ENCODE data around the gene PDE6A.
A peak's percentile ranks its signal among the peaks of the same experiment; 100 is the strongest.

PDE6A gene

GRCh38 chr5:149834246-149834855 is 110.2 kb downstream of the PDE6A start:
- peak; percentile 69 for DNase-seq

DNA sequence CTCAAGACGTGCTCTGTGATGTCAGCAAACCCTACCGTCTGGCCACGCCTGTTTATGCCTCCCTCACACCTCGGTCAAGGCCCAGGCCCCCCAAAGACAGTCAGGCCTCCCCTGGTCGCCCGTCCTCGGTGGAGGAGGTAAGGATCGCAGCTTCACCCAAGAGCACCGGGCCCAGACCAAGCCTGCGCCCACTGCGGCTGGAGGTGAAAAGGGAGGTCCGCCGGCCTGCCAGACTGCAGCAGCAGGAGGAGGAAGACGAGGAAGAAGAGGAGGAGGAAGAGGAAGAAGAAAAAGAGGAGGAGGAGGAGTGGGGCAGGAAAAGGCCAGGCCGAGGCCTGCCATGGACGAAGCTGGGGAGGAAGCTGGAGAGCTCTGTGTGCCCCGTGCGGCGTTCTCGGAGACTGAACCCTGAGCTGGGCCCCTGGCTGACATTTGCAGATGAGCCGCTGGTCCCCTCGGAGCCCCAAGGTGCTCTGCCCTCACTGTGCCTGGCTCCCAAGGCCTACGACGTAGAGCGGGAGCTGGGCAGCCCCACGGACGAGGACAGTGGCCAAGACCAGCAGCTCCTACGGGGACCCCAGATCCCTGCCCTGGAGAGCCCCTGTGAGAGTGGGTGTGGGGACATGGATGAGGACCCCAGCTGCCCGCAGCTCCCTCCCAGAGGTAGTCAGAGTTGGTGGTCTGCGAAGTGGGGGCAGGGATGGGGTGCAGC is 111.3 kb downstream of the PDE6A start:
- no peak for DNase-seq

- DNase-seq: no peak
Measured at GRCh38 chr5:149832636-149833035, 112.0 kb downstream of the PDE6A start.

DNA sequence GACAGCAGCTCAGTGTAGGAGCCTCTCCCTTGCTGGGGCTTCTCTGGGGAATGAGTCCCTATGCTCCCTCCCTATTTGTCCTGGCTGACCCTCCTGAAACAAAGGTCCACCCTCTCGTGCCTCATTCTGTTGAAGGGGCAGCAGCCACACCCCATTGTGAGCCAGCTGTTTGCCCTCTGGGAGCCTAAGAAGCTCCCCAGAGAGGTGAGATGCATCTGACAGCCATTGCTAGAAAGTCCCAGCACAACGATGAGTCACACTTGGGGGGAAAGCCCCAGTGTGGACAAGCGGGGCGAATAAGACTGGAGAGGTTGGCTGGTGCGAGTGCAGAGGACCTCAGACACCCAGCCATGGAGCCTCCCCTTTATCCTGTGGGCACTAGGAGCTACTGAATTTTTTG is 113.1 kb downstream of the PDE6A start:
- peak; percentile 78 for DNase-seq

GRCh38 chr5:149830579-149830978 is 114.0 kb downstream of the PDE6A start:
- no peak for DNase-seq

DNA sequence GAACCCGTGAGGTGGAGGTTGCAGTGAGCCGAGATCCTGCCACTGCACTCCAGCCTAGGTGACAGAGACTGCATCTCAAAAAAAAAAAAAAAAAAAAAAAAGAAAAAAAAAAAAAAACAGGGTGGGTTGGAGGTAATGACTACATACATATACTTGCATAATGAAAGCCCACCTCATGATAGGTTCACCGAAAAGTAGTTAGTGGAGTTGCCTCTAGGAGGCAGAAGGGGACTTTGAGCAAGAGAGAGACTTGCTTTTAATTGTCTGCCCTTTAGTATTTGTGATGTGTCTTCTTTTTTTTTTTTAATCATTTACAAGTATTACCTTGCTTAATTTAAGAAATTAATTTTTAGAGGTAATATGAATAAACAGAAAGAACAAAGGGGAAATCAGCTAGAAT is 114.6 kb downstream of the PDE6A start:
- DNase-seq: no peak

DNA sequence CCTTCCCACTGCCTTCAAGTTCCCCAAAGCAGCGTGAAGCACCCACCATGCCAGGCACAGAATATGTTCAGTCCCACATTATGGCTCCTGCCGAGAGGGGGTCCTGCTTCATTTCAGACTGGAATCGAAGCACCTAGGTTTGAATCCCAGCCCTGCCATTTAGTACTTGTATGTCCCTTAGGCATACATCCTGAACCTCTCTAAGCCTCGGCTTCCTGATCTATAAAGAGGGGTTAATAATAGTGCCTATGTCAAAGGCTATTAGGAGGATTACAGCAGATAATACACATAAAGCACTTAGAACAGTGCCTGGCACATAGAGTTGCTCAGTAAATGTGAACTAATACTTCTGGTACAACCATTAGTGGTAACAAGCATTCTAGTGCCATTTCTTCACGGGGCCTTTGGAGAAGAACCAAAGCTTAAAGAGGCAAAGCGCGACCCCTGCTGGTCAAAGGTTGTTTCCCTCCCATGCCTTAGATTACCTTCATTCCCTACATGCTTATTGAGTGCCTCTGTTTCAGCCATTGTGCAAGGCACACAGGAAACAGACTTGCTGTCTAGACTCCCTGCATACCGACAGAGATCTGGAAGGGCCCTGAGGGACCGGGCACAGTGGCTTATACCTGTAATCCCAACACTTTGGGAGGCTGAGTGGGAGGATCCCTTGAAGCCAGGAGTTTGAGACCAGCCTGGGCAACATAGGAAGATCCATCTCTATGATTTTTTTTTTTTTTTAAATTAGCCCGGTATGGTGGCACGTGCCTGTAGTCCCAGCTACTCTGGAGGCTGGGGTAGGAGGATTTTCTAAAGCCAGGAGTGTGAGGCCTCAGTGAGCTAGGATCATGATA is 116.2 kb downstream of the PDE6A start:
- peak; percentile 86 for DNase-seq

- no peak for DNase-seq
Measured at GRCh38 chr5:149827546-149827945, 117.0 kb downstream of the PDE6A start.

GRCh38 chr5:149827086-149827485 is 117.5 kb downstream of the PDE6A start:
- no peak for DNase-seq

- no peak for DNase-seq
Measured at GRCh38 chr5:149826574-149826973, 118.0 kb downstream of the PDE6A start.

GRCh38 chr5:149824846-149825245 is 119.7 kb downstream of the PDE6A start:
- no peak for DNase-seq

GRCh38 chr5:149824120-149824519 is 120.5 kb downstream of the PDE6A start:
- no peak for DNase-seq

- no peak for DNase-seq
Measured at GRCh38 chr5:149823375-149823774, 121.2 kb downstream of the PDE6A start.

DNA sequence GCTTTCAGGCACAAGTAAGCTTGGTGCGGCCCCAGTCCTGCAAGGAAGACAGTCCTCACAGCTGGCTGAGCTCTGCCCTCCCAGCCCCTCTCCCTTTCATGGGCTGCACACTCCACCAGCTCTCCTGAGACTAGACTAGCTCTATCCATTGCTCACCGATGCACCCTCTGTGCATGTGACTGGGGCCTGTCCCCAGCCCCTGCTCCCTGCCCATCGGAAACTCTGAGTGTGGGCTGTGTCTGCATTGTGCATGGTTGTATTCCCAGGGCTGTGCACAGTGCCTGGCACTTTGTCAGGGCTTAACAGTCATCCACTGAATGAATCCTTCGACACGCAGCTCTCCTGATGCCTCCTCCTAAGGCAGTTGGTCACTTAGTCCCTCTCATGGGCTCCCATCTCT is 122.3 kb downstream of the PDE6A start:
- DNase-seq: no peak

- DNase-seq: no peak
Measured at GRCh38 chr5:149820536-149821510, 123.8 kb downstream of the PDE6A start.

- DNase-seq: no peak
Measured at GRCh38 chr5:149820012-149820411, 124.6 kb downstream of the PDE6A start.

DNA sequence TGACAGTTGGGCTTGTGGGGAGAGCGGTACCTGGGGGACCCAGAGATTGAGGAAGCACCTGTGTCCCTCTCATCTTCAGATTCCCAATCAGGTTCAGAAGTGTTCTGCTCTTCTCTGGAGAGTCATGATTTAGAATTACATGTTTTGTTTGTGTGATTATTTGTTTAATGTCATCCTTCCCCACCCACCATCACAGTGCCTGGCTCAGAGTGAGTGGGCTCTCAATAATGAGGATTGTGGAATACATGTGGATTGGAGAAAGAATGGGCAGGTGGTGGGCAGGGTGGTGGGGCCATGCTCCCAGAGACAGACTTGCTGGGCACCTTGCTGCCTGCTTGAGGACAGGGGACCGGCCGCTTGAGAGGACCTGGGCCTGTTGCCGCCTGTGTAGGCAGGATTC is 126.5 kb downstream of the PDE6A start:
- DNase-seq: no peak

- no peak for DNase-seq
Measured at GRCh38 chr5:149817539-149818060, 127.0 kb downstream of the PDE6A start.

DNA sequence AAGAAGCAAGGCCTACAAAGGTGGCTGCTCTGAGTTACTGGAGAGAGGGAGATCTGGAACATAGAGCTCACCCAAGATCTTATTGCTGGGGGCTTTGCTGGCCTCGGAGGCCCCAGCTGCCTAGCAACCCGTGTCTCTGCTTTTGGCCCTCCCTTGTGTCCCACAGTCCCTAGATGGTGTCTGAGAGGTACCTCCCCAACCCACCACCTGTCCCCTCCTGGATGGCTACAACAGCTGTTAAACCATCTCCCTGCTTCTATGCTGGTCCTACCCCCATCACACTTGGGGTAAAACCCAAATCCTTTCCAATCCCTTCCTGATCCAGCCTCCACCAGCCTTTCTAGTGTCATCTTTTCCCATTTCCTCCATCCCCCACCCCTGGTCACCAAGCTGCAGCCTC is 127.9 kb downstream of the PDE6A start:
- DNase-seq: no peak

- no peak for DNase-seq
Measured at GRCh38 chr5:149811453-149811852, 133.1 kb downstream of the PDE6A start.

GRCh38 chr5:149810856-149811255 is 133.7 kb downstream of the PDE6A start:
- no peak for DNase-seq

DNA sequence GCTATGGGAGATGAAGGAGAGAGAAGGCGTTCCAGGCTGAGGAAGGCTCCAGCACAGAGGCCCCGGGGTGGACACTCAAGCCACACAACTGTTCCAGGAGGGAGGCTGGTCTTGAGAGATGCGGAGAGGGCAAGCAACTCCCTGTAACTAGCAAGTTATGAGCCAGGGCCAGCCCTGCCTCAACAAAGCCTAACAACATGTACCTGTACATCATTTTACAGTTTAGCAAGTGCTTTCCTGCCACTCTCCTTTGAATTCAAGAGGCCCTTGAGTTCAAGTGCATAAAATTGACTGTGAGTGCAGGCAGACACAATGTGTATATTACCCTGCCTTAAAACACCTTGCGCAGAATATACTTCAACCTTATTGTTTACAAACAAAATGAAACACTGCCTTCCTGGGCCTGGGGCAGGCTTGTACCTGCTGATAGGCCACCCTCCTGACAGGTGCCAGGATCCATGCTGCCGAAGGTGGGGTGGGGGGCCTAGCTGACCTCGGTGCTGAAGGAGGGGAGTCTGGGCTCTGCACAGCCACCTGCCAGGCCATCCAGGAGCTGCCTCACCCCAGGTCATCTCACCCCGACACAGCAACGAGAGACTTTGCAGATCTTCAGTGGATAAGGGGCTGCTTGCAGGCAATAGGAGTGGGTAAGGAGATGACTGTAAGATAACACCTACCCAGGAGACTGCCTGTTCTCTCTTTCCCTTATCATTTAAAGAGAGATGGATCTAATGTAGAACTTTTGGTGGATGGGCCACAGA is 134.5 kb downstream of the PDE6A start:
- DNase-seq: no peak
